GM12878 (cell line): ENCODE measurements around the gene OSGEP. TPM values are rescaled to one million over a fixed set of nuclear protein-coding genes. Genes with fewer than 3 reads are reported as not detected.

Experiments
- ATAC-seq: fragments of 200-7000 bp; cut with Tn5 transposase; 3 replicates; pipeline ENCODE4 v1.9.1; 2020; ENCODE audit warnings: mild to moderate bottlenecking, moderate library complexity
- BruUV-seq: library from RNA; stranded (reverse); fragments of 400-500 nt; replicated peaks from 2 replicates; lab custom pipeline; 2021; lab: Mats Ljungman, UMichigan
- CTCF ChIA-PET: fragments of 300-600 bp; sonication (Branson Sonifier 250); formaldehyde crosslinking; extraction: SDS; loops from one replicate; lab custom pipeline; 2021; ENCODE audit warnings: inconsistent platforms; lab: Yijun Ruan, JAX
- POLR2A ChIA-PET: fragments of 350-600 bp; formaldehyde crosslinking; extraction: SDS; loops from one replicate; lab custom pipeline; 2021; ENCODE audit warnings: inconsistent platforms; lab: Charles Lee
- RAD21 ChIA-PET: fragments of 300-600 bp; sonication (Branson Sonifier 250); formaldehyde crosslinking; loops from one replicate; lab custom pipeline; 2023; ENCODE audit warnings: antibody characterized with exemption; ENCODE audit not compliant: unreplicated experiment; lab: Charles Lee
- SMC1A ChIA-PET: fragments of 300-600 bp; sonication (Branson Sonifier 250); formaldehyde crosslinking; loops from one replicate; lab custom pipeline; 2023; ENCODE audit not compliant: unreplicated experiment, uncharacterized antibody; lab: Charles Lee
- DNase-seq: peaks from one replicate; pipeline ENCODE4 v3.0.0-alpha.2; 2011; ENCODE audit warnings: low read depth, low spot score
- FAIRE-seq: peaks from 3 replicates; lab custom pipeline; 2011; peaks lifted over from hg19 to GRCh38; lab: Jason Lieb, UNC
- H2AFZ ChIP-seq: 2 replicates; pipeline ENCODE4 v1.6.0; 2011; ENCODE audit warnings: low read depth, low read length, control low read depth; ENCODE audit not compliant: control insufficient read depth
- H3K27ac ChIP-seq: 2 replicates; pipeline ENCODE4 v1.5.1; 2011; ENCODE audit warnings: control low read depth; ENCODE audit not compliant: control insufficient read depth, insufficient read depth
- H3K27me3 ChIP-seq, 2 experiments: replicated peaks in 1 of 2; 2 replicates each; pipeline versions ENCODE4 v1.6.0 to v1.6.1; 2011; ENCODE audit warnings: low read length in 1 of 2; ENCODE audit not compliant: control insufficient read depth in 2 of 2, insufficient read depth in 2 of 2
- H3K36me3 ChIP-seq, 2 experiments: 2 replicates each; pipeline ENCODE4 v1.5.1; 2011; ENCODE audit warnings: low read length in 1 of 2; ENCODE audit not compliant: control insufficient read depth in 2 of 2, insufficient read depth in 2 of 2
- H3K4me1 ChIP-seq: 2 replicates; pipeline ENCODE4 v1.6.1; 2011; ENCODE audit warnings: mild to moderate bottlenecking, low read length, moderate library complexity, mixed read lengths; ENCODE audit not compliant: control insufficient read depth, insufficient read depth
- H3K4me2 ChIP-seq: 2 replicates; pipeline ENCODE4 v1.6.0; 2011; ENCODE audit warnings: control low read depth; ENCODE audit not compliant: control insufficient read depth, insufficient read depth
- H3K4me3 ChIP-seq: fragments of 200-600 bp; sonication (generic); 2 replicates; pipeline ENCODE4 v1.5.1; 2016
- H3K79me2 ChIP-seq: 2 replicates; pipeline ENCODE4 v1.6.0; 2011; ENCODE audit warnings: low read length; ENCODE audit not compliant: control insufficient read depth, insufficient read depth
- H3K9ac ChIP-seq: 2 replicates; pipeline ENCODE4 v1.8.0; 2011; ENCODE audit warnings: low read length, control low read depth, mixed read lengths; ENCODE audit not compliant: control insufficient read depth, insufficient read depth
- H3K9me3 ChIP-seq: replicated peaks from 3 replicates; pipeline ENCODE4 v1.5.1; 2011; ENCODE audit warnings: mild to moderate bottlenecking, low read length; ENCODE audit not compliant: control insufficient read depth, insufficient read depth
- H4K20me1 ChIP-seq: 2 replicates; pipeline ENCODE4 v1.6.0; 2011; ENCODE audit not compliant: control insufficient read depth, insufficient read depth
- BCL11A ChIP-seq: IDR thresholded peaks from 2 replicates; pipeline ENCODE4 v1.6.1; 2011; ENCODE audit warnings: low read depth, low read length
- KLF5 ChIP-seq: fragments of 450-650 bp; IDR thresholded peaks from 2 replicates; pipeline ENCODE4 v1.6.1; 2014; ENCODE audit warnings: mild to moderate bottlenecking; ENCODE audit not compliant: partially characterized antibody
- MEF2B ChIP-seq: fragments of 450-650 bp; IDR thresholded peaks from 2 replicates; pipeline ENCODE4 v1.6.1; 2018; ENCODE audit warnings: mild to moderate bottlenecking, moderate library complexity; ENCODE audit not compliant: partially characterized antibody, poor library complexity, severe bottlenecking
- SPI1 ChIP-seq: IDR thresholded peaks from 2 replicates; pipeline ENCODE4 v1.6.1; 2011; ENCODE audit warnings: low read depth, mild to moderate bottlenecking, low read length, moderate library complexity, borderline replicate concordance; ENCODE audit not compliant: insufficient read depth
- YBX1 ChIP-seq: fragments of 450-650 bp; IDR thresholded peaks from 2 replicates; pipeline ENCODE4 v1.6.1; 2016; ENCODE audit warnings: antibody characterized with exemption
- WGBS: methylation state at CpG from one replicate; pipeline ENCODE4 v1.1.6; 2016; ENCODE audit warnings: low lambda C conversion rate; ENCODE audit not compliant: insufficient replicate concordance, insufficient coverage; ENCODE audit errors: missing lambda C conversion rate; 5-methylcytosine and 5-hydroxymethylcytosine counted together
- in situ Hi-C: fragments of 300-500 bp; cut with MboI; formaldehyde crosslinking; loops from 9 replicates; pipeline ENCODE4 v1.14.3; 2018; ENCODE audit warnings: mixed read lengths
- intact Hi-C: fragments of 100-400 bp; cut with micrococcal nuclease; formaldehyde crosslinking; loops from one replicate; pipeline ENCODE4 v1.14.2; 2022; ENCODE audit not compliant: unreplicated experiment
- polyA plus RNA-seq, 11 experiments: library from polyadenylated mRNA; depleted of rRNA in 4 of 11; unstranded in 6 of 11; stranded (reverse) in 5 of 11; fragments of >200 nt; fragmentation: Nextera tagmentation in 4 of 11; fragmentation: Illumina TruSeq in 1 of 11; extraction: Ambion mirVana in 4 of 11; extraction: Trizol in 1 of 11; gene quantifications; 1 replicate in 1 of 11; 2 replicates in 10 of 11; pipeline versions ENCODE4 v1.2.1 to v1.2.3, GENCODE V29; 2011 to 2016; ENCODE audit warnings: inconsistent platforms in 2 of 11, missing spikeins in 2 of 11, low read depth in 1 of 11
- total RNA-seq, 4 experiments: library from RNA; depleted of rRNA in 3 of 4; stranded (reverse); fragments of >200 nt in 3 of 4; fragmentation: Illumina TruSeq in 1 of 4; extraction: Trizol in 1 of 4; gene quantifications; 2 replicates each; pipeline versions ENCODE4 v1.2.1 to v1.2.3, GENCODE V29; 2013 to 2021
- TF ChIP-seq, protein P1 (sequence below): fragments of 450-650 bp; IDR thresholded peaks from 2 replicates; pipeline ENCODE4 v1.6.1; 2018; ENCODE audit warnings: borderline replicate concordance, mild to moderate bottlenecking; ENCODE audit not compliant: partially characterized antibody

The OSGEP gene
- total and polyA plus RNA-seq, 10 of the 15 experiments (the other 5 are each of a cell fraction or from before 2014, with no cell fraction given) = 47.8 to 88.9 (median 52.8) TPM

DNA sequence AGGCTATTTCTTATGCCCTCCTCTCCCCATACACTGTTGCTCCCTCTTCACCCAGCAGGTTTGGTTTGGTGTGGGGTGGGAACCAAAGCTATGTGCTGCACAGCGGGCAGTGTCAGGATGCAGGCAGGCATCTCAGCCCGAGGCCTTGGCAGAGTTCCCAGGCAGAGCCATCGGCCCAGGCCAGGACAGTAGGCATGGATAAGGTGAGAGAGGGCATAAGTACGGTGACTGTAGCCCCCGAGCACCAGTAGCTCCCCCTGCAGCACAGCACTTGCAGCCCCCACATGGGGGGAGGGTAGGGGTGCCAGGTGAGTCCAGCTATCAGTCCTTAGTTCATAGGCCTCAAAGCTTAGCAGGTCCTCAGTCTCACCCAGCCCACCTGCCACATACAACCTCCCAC, 25.8 kb downstream of the OSGEP start:
- ChIA-PET RAD21 (interaction anchor here (0.8 to 1.9 kb wide), 2 partner anchors 13 to 33 kb away, joined by 4 to 5 read pairs; partner anchors contain the start of gene PIP4P1), SMC1A (interaction anchor here (0.9 to 2.0 kb wide), 4 partner anchors 13 to 85 kb away, joined by 3 to 8 read pairs (median 4); partner anchors contain the start of genes PARP2 and PIP4P1), CTCF (interaction anchor here (1.0 to 8.6 kb wide), 2 partner anchors 14 to 20 kb away, joined by 3 to 70 read pairs; no protein-coding TSS in a partner anchor), POLR2A (interaction anchor here (1.2 kb wide), 1 partner anchor 14 kb away, joined by 4 read pairs; no protein-coding TSS in a partner anchor)
- Histone ChIP-seq H3K9ac (no peak overlapping the region; the same call in 1 of the 2 replicates), H3K36me3 (no peaks in the 10 kb centered on the region), H3K27ac (peak overlapping the region; percentile 89), H3K79me2 (no peaks in the 10 kb centered on the region), H2AFZ (no peak overlapping the region), H3K4me2 (peak overlapping the region; percentile 91; the same call in 1 of the 2 replicates), H3K4me1 (peaks cover 18% of the 10 kb centered on the region), H4K20me1 (no peaks in the 10 kb centered on the region), H3K9me3 (no peaks in the 10 kb centered on the region), H3K4me3 (no peak overlapping the region), H3K27me3 (no peaks in the 10 kb centered on the region)
- ATAC-seq (peak; percentile 19), DNase-seq (no peak), FAIRE-seq (no peak)
- no TSS peak for BruUV-seq
- in situ Hi-C loops = no loop called here
- TF ChIP-seq MEF2B (no peak), BCL11A (no peak), YBX1 (no peak), SPI1 (no peak), KLF5 (no peak)
- TF ChIP-seq, protein P1, sequence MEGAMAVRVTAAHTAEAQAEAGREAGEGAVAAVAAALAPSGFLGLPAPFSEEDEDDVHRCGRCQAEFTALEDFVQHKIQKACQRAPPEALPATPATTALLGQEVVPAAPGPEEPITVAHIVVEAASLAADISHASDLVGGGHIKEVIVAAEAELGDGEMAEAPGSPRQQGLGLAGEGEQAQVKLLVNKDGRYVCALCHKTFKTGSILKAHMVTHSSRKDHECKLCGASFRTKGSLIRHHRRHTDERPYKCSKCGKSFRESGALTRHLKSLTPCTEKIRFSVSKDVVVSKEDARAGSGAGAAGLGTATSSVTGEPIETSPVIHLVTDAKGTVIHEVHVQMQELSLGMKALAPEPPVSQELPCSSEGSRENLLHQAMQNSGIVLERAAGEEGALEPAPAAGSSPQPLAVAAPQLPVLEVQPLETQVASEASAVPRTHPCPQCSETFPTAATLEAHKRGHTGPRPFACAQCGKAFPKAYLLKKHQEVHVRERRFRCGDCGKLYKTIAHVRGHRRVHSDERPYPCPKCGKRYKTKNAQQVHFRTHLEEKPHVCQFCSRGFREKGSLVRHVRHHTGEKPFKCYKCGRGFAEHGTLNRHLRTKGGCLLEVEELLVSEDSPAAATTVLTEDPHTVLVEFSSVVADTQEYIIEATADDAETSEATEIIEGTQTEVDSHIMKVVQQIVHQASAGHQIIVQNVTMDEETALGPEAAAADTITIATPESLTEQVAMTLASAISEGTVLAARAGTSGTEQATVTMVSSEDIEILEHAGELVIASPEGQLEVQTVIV = no peak
- 61% methylated on average over 5 of the region's 5 CpGs for WGBS
- intact Hi-C loops = loop anchor here (2.0 kb wide), 1 partner anchor 26 kb away; the partner anchor contains the start of genes APEX1 and OSGEP
